OCI-LY3 (cell line): ENCODE data around the gene BSPRY.

Source experiments
- EZH2phosphoT487 ChIP-seq: fragments of 200-600 bp; shearing (Covaris generic); IDR thresholded peaks from 2 replicates; pipeline ENCODE4 v1.6.1; 2018; ENCODE audit warnings: antibody characterized with exemption, mixed run types, low read depth
- TF ChIP-seq, protein P1 (sequence below): fragments of 200-600, 300-600 bp; sonication (generic); IDR thresholded peaks from 2 replicates; pipeline ENCODE4 v1.5.1; 2014; ENCODE audit warnings: antibody characterized with exemption, low read length, low read depth

DNA sequence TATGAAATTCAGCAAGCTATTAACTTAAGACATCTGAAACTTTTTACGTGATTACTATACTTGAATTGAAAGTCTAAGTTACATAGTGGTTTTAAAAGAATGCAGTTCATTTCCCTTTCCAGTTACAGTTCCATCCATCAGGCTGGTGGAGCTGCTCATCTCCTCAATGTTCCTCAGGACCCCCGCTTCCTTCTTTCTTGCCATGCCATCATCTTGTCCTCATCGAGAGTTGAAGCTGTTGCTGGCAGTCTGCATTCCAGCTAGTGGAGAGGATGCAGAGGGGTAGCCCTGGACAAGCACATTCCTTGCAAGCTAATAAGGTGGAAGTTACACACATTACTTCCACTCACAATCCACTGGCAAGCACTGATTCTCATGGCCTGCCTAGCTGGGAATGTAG, 37.4 kb upstream of the BSPRY start:
- no peak for TF ChIP-seq EZH2phosphoT487
- TF ChIP-seq, protein P1, sequence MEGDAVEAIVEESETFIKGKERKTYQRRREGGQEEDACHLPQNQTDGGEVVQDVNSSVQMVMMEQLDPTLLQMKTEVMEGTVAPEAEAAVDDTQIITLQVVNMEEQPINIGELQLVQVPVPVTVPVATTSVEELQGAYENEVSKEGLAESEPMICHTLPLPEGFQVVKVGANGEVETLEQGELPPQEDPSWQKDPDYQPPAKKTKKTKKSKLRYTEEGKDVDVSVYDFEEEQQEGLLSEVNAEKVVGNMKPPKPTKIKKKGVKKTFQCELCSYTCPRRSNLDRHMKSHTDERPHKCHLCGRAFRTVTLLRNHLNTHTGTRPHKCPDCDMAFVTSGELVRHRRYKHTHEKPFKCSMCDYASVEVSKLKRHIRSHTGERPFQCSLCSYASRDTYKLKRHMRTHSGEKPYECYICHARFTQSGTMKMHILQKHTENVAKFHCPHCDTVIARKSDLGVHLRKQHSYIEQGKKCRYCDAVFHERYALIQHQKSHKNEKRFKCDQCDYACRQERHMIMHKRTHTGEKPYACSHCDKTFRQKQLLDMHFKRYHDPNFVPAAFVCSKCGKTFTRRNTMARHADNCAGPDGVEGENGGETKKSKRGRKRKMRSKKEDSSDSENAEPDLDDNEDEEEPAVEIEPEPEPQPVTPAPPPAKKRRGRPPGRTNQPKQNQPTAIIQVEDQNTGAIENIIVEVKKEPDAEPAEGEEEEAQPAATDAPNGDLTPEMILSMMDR = no peak
